ENCODE data around the gene PHF2. TPM values are rescaled to one million over a fixed set of nuclear protein-coding genes. Genes with fewer than 3 reads are reported as not detected.

The PHF2 gene
- 22.4 and 25.0 TPM in 2 replicates for total RNA-seq

GRCh38 chr9:93576258-93577077 is at the start of gene PHF2:
Gene PHF2 (plus strand): TSS chr9:93576584. CDS start chr9:93576774, 190 bp downstream.
- Mint-ChIP-seq H3K27ac (peak within 1 kb of the TSS; percentile 94), H3K4me1 (peaks cover 26% of the 10 kb centered on the region), H3K27me3 (no peaks in the 10 kb centered on the region), H3K36me3 (ENCODE audit: low read depth) (peaks cover 8% of the 10 kb centered on the region), H3K9me3 (no peaks in the 10 kb centered on the region), H3K4me3 (peak within 1 kb of the TSS; percentile 91)
- intact Hi-C loops (cut with micrococcal nuclease), result loop anchor here (1.0 kb wide), 1 partner anchor 10 kb away; no protein-coding TSS in a partner anchor
- DNase-seq, result peak; percentile 82

DNA sequence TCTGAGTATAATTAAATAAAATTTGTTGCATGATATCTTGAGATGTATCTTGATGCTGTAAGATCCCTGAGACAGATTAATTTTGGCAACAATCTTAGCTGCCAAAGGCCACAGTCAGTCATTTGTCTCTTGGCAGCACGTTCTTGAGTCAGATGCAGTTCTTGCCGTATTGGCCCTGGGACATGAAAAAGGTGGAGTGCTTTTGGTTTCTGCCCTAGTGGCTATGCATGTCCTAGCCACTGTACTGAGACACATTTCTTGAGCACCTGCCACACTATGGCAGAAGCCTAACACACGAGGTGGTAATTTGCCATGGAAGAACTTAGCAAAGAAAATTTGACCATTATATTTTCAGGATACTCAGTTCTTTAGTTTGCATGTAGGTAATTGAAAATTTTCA is 45.0 kb upstream of the PHF2 start:
- no peaks in the 10 kb centered on the region for H3K9me3 Mint-ChIP-seq

DNA sequence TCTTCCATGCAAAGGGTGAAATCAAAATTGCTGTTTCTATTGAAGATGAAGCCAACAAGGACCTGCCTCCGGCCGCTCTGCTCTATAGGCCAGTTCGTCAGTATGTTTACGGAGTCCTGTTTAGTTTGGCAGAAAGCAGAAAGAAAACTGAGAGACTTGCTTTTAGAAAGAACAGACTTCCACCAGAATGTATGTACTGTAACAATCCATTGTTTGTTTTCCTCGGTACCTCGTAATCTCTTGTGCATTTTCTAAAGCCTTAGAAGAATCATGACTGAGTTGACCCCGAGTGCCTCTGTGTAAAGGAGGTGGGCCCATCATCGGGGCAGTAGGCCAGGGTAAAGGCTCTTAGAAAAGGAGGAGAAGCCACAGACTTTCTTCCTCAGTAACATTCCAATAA is 44.2 kb upstream of the PHF2 start:
- Mint-ChIP-seq H3K9me3 (no peaks in the 10 kb centered on the region), H3K36me3 (ENCODE audit: low read depth) (peaks cover 64% of the 10 kb centered on the region), H3K4me1 (peaks cover 13% of the 10 kb centered on the region), H3K27me3 (no peaks in the 10 kb centered on the region), H3K4me3 (no peak overlapping the region), H3K27ac (no peak overlapping the region)
- intact Hi-C loops (cut with micrococcal nuclease), result no loop called here
- no peak for DNase-seq

More for the DNA sequence above, 45.0 kb upstream of the PHF2 start:
- Mint-ChIP-seq H3K27me3 (no peaks in the 10 kb centered on the region), H3K36me3 (ENCODE audit: low read depth) (peaks cover 68% of the 10 kb centered on the region), H3K4me3 (no peak overlapping the region), H3K4me1 (peaks cover 13% of the 10 kb centered on the region), H3K27ac (no peak overlapping the region)
- intact Hi-C loops (cut with micrococcal nuclease), result no loop called here
- DNase-seq, result no peak

DNA sequence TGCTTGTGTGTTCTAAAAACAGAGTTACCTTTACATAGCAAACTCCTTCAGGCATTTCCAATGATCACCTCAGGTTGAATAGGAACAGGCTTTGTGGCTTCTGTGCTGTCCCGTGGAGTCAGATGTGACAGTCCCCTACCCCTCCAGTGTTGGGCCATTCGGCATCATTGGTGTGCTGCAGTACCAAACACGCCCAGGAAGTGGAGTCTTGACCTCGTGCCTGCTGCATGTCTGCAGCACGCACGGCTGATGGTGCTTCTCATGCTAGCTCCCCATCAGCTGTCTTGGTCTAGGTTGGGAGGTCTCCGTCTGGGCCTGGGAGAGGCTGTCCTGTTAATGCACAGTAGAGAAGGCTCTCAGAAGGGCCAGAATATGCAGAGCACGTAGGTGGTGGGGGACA is 42.5 kb upstream of the PHF2 start:
- Mint-ChIP-seq H3K4me3 (no peak overlapping the region), H3K9me3 (no peaks in the 10 kb centered on the region), H3K27me3 (no peaks in the 10 kb centered on the region), H3K27ac (no peak overlapping the region), H3K4me1 (peaks cover 13% of the 10 kb centered on the region), H3K36me3 (ENCODE audit: low read depth) (peaks cover 60% of the 10 kb centered on the region)
- intact Hi-C loops (cut with micrococcal nuclease), result no loop called here
- DNase-seq, result no peak

DNA sequence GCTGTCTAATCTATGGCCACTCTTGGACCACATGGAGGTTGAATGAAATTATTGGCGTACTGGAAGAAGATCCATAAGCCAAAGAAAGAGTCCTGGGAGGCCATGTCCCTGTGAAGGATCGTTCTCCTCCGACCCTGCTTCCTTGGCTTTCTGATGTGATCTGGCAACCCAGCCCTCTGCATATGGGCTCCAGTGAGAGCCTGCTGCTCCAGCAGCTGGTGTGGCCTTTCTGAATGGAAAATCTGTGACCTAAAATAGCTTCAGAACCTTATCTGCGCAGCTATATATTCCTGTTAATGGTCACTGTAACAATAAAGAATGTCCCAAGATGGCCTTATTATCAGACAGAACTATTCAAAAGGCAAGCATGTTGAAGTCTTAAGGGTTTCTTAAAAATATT is 40.2 kb upstream of the PHF2 start:
- Mint-ChIP-seq H3K27me3 (no peaks in the 10 kb centered on the region), H3K4me3 (no peak overlapping the region), H3K27ac (no peak overlapping the region), H3K36me3 (ENCODE audit: low read depth) (peaks cover 48% of the 10 kb centered on the region), H3K4me1 (peaks cover 15% of the 10 kb centered on the region), H3K9me3 (no peaks in the 10 kb centered on the region)
- no peak for DNase-seq
- intact Hi-C loops (cut with micrococcal nuclease), result no loop called here

DNA sequence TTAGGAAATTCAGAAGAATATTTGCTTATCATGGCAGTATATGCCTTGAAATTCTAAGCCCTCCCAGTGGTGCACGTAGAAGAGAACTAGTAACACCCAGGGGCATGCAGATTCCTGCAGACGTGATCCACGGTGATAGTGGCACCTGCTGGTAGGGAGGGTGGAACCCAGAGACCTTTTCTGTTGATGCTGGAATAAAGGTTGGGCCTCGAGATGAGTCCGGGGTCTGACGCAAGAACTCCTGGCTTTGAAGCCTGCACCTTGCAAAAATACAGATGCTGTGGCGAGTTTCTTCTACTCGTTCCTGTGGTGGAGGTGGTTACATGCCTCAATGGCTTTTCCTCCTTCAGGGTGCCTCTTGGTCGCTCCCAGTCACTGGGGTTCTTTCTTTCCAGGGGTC is 39.5 kb upstream of the PHF2 start:
- DNase-seq, result no peak
- Mint-ChIP-seq H3K4me3 (no peak overlapping the region), H3K36me3 (ENCODE audit: low read depth) (peaks cover 46% of the 10 kb centered on the region), H3K9me3 (no peaks in the 10 kb centered on the region), H3K27me3 (no peaks in the 10 kb centered on the region), H3K27ac (no peak overlapping the region), H3K4me1 (peaks cover 15% of the 10 kb centered on the region)
- intact Hi-C loops (cut with micrococcal nuclease), result no loop called here

DNA sequence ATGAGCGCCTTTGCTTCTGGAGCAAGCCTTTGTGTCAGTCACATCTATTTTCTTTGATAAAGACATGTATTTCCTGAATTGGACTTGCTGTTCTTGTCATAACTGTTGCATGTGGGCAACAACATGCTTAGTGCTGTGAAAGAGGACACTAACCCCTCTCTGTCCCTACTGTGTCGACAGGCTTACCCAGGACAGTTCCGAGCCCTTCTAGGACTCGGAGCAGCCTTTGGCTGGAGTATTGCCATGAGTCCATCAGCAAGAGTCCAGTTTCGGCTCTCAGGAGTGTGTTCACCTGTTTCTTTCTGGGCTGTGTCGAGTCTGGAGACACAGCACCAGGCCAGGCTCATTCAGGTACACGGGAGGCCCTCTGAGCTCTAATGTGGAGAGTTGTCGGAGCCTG is 36.1 kb upstream of the PHF2 start:
- Mint-ChIP-seq H3K9me3 (no peaks in the 10 kb centered on the region), H3K27me3 (no peaks in the 10 kb centered on the region), H3K4me1 (peaks cover 9% of the 10 kb centered on the region), H3K27ac (no peak overlapping the region), H3K4me3 (no peak overlapping the region), H3K36me3 (ENCODE audit: low read depth) (peaks cover 40% of the 10 kb centered on the region)
- intact Hi-C loops (cut with micrococcal nuclease), result no loop called here
- no peak for DNase-seq

DNA sequence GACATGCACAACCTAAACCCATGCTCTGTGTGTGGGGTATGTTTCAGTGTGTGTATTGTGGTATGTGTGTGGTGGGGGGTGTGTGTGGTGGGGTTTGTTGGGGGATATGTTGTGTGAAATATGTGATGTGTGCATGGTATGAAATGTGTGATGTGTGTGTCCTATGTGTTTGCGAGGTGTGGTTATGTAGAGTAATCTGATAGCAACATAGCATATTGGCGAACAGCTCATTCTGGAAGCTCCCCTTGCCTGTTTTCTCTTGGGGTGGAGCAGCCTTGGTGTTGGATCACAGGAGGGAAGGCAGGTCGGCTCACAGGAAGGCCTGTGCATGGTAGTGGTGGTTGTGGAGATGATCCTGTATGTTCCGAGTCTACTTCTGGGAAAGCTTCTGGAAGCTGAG is 35.4 kb upstream of the PHF2 start:
- Mint-ChIP-seq H3K4me3 (no peak overlapping the region), H3K4me1 (peaks cover 9% of the 10 kb centered on the region), H3K9me3 (no peaks in the 10 kb centered on the region), H3K27ac (no peak overlapping the region), H3K27me3 (no peaks in the 10 kb centered on the region), H3K36me3 (ENCODE audit: low read depth) (peaks cover 40% of the 10 kb centered on the region)
- intact Hi-C loops (cut with micrococcal nuclease), result no loop called here
- no peak for DNase-seq

GRCh38 chr9:93541581-93542349 is 34.6 kb upstream of the PHF2 start:
- H3K27ac Mint-ChIP-seq, result no peak overlapping the region
- H3K4me1 Mint-ChIP-seq, result peaks cover 9% of the 10 kb centered on the region
- no peaks in the 10 kb centered on the region for H3K27me3 Mint-ChIP-seq
- DNase-seq, result no peak
- peaks cover 45% of the 10 kb centered on the region for H3K36me3 Mint-ChIP-seq (ENCODE audit: low read depth)
- no peaks in the 10 kb centered on the region for H3K9me3 Mint-ChIP-seq
- H3K4me3 Mint-ChIP-seq, result no peak overlapping the region
- intact Hi-C loops (cut with micrococcal nuclease), result no loop called here

- Mint-ChIP-seq H3K27me3 (no peaks in the 10 kb centered on the region), H3K27ac (no peak overlapping the region), H3K4me1 (peaks cover 9% of the 10 kb centered on the region), H3K9me3 (no peaks in the 10 kb centered on the region), H3K4me3 (no peak overlapping the region), H3K36me3 (ENCODE audit: low read depth) (peaks cover 51% of the 10 kb centered on the region)
- intact Hi-C loops (cut with micrococcal nuclease), result no loop called here
- DNase-seq, result no peak
Measured at GRCh38 chr9:93543117-93543516, 33.3 kb upstream of the PHF2 start.

DNA sequence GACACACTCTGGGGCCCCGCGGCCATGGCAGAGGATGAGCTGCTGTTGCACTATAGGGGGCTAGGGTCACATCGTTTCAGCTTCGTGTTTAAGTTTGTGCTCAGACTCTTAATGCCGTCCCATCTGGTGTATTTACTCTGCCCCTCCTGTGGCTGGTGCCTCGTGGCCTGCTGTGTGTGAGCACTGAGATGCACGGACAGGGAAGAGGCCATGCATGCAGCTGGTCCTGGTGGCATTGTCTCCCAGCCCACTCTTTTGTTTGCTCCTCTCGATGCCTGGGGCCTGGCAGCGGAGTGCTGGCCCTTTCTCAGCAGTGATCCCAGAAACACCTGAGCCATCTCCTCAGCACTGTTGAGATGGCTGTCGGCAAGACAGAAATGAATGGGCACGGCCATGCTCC is 30.0 kb upstream of the PHF2 start:
- H3K4me3 Mint-ChIP-seq, result no peak overlapping the region
- DNase-seq, result no peak
- peaks cover 64% of the 10 kb centered on the region for H3K36me3 Mint-ChIP-seq (ENCODE audit: low read depth)
- no peaks in the 10 kb centered on the region for H3K27me3 Mint-ChIP-seq
- H3K27ac Mint-ChIP-seq, result no peak overlapping the region
- H3K9me3 Mint-ChIP-seq, result no peaks in the 10 kb centered on the region
- intact Hi-C loops (cut with micrococcal nuclease), result no loop called here
- H3K4me1 Mint-ChIP-seq, result peaks cover 5% of the 10 kb centered on the region

DNA sequence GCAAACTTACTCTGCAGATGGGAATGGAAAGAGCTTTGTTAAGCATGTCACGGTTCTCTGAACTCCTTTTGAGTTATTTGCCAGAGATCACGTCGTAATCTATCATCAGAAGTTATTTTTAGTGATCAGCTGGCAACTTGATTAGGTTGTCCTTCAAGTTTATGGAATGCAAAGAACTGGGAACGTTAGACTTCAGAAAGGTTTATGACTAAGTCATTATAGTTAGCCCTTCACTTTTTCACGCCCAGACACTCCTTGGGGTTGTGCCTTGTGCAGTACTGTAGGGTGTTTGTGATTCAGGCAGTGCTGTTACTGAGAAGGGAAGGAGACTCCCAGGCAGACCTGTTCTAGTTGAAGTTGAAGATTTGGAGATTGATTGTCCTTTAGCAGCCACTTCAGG is 26.8 kb upstream of the PHF2 start:
- no peak overlapping the region for H3K27ac Mint-ChIP-seq
- peaks cover 64% of the 10 kb centered on the region for H3K36me3 Mint-ChIP-seq (ENCODE audit: low read depth)
- H3K9me3 Mint-ChIP-seq, result no peaks in the 10 kb centered on the region
- H3K4me3 Mint-ChIP-seq, result no peak overlapping the region
- H3K27me3 Mint-ChIP-seq, result no peaks in the 10 kb centered on the region
- intact Hi-C loops (cut with micrococcal nuclease), result no loop called here
- H3K4me1 Mint-ChIP-seq, result no peaks in the 10 kb centered on the region
- no peak for DNase-seq

DNA sequence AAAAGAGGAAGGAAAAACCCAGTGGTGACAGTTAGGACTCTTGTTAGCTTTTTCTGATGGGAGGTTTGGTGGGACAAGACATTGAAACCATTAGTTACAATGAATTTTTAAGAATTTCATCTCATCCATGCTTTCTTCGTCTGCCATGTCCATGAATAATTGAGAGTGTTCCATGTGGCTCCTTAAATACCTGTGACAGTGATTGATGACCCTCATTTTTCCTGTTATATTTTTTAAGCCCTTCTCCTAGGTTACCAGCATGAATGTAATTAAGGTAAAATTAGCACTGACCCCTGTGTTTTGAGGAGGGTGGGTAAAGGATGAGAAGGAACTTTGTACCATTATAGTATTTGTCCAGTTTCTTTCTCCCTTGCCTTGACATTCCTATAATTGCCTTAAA is 23.5 kb upstream of the PHF2 start:
- intact Hi-C loops (cut with micrococcal nuclease), result no loop called here
- H3K36me3 Mint-ChIP-seq (ENCODE audit: low read depth), result peaks cover 61% of the 10 kb centered on the region
- H3K27me3 Mint-ChIP-seq, result no peaks in the 10 kb centered on the region
- DNase-seq, result no peak
- H3K9me3 Mint-ChIP-seq, result no peaks in the 10 kb centered on the region
- H3K4me3 Mint-ChIP-seq, result no peak overlapping the region
- H3K4me1 Mint-ChIP-seq, result no peaks in the 10 kb centered on the region
- H3K27ac Mint-ChIP-seq, result no peak overlapping the region

- Mint-ChIP-seq H3K27ac (no peak overlapping the region), H3K36me3 (ENCODE audit: low read depth) (peaks cover 63% of the 10 kb centered on the region), H3K4me3 (no peak overlapping the region), H3K4me1 (no peaks in the 10 kb centered on the region), H3K9me3 (no peaks in the 10 kb centered on the region), H3K27me3 (no peaks in the 10 kb centered on the region)
- intact Hi-C loops (cut with micrococcal nuclease), result no loop called here
- DNase-seq, result no peak
Measured at GRCh38 chr9:93555370-93555769, 21.0 kb upstream of the PHF2 start.
